Stimulated activated CD4-positive, alpha-beta T cell treated with anti-CD3 and anti-CD28 coated beads, TNF-alpha, amount 100 ng/mL, for 24 hours (primary cell): ENCODE data around the gene PCBP3.
"Not testable (repeated sequence)": the region's sequence is repeated elsewhere in the genome, so short reads cannot be mapped to it uniquely, and the experiment has no call there.

Experiments
- DNase-seq, 3 experiments: peaks; one replicate each; pipeline ENCODE4 v3.0.0-alpha.2; 2020; ENCODE audit warnings: low read depth in 3 of 3

Gene PCBP3

DNA sequence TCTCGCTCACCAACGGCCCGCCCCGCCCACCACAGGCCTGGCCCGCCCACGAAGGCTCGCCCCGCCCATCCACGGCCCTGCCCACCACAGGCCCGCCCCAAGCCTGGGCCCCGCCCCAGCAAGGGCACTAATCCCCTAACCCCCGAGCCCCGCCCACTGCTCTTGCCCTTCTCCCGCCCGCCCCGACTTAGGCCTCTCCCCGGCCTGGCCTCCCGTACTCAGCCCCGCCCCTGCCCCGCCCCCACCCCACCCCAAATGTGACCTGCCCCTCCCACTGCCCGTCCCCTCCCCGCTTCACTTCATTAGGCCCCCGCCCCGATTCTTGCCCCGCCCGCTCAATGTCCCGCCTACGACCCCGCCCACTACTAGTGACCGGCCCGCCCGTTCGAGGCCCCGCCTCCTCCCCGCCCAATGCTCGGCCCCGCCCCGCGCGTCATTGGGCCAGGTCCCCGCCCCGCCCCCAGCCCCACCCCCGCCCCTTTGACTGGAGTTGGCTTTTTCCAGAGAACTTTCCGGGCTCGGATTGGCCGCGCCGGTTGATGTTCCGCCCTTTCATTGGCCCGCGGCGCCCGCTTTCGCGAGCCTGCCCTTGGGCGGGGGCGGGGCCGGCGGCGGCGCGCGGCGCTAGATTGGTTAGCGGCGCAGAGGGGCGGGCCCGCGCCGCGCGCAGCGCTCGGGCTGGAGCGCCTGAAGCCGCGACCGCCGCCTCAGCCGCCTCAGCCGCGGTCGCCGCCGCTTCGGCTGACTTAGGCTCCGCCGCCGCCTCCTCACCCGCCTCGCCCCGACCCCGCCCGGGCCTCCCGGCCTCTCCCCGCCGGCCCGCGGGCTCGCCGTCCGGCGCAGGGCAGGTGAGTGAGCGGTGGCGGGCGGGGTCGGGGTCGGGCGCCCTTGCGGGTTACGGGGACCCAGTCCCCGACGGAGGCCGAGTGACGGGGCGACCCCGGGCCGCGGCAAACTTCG lies at the start of gene PCBP3:
TSS of gene PCBP3 (plus strand) at position 705 of the 960 bp plus-strand sequence. CDS start 206,361 bp downstream, outside the sequence.
- peak; percentile 95 to 98 (median 97) for DNase-seq

DNA sequence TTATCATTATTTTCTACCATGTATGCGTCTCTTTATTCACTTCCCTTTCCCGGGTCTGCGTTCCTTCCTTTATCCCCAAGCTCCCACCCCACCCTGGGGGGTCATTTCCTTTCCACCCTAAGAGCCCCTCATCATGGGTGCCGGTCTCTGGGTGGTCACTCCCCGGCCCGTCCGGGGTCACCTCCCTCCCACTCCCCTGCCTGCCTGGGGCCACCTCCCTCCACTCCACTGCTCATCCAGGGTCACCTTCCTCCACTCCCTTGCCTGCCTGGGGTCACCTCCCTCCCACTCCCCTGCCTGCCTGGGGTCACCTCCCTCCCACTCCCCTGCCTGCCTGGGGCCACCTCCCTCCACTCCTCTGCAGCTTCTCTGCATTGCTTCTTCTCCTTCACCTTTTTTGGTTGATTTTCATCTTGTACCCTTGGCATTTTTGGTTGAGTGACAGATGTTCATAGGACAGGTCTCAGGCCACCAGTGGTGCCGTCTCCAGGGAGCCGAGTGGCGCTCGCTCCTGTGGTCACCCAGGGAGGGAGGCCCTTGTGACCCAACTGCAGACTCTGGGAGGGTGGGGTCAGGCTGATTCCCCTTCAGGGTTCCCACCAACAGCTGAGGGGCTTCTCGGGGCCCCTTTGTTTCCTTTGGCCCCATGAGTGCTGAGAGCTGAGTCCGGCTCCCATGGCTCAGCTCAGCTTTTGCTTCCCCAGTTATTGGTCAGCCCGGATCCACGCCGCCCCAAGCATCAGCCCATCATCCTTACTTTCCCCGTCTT lies 48.6 kb upstream of the PCBP3 start:
- DNase-seq, result no peak

DNA sequence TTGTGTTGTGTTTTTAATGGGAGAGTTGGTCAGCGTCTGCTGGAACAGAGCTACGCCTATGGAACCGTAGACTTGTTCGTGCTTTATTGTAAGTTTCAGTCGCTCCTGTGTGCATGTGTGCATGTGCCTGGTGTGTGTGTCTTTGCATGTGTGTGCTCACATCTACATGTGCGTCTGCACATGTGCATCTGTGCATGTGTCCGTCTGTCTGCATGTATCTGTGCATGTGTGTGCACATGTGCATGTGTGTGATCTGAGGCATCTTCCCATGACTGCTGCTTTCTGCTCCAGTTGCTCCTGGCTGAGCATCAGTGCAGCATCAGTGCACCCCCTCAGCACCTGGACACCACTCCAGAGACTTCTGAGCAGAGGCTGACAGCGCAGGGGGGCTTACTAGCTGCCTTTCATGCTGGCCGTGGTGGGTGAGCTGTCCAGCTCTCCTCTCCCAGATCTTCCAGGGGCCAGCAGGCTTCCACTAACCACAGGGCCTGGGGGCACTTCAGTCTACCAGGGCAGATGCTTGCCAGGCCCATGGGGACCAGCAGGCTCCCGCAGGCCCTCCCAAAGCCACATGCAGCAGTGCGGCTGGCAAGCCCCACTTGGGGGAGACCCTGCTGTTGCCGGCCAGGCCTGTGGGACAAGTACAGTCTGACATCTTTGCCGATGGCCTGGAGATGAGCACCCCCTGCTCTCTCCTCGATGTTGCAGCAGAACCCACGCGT lies 47.8 kb upstream of the PCBP3 start:
- DNase-seq, result no peak

DNA sequence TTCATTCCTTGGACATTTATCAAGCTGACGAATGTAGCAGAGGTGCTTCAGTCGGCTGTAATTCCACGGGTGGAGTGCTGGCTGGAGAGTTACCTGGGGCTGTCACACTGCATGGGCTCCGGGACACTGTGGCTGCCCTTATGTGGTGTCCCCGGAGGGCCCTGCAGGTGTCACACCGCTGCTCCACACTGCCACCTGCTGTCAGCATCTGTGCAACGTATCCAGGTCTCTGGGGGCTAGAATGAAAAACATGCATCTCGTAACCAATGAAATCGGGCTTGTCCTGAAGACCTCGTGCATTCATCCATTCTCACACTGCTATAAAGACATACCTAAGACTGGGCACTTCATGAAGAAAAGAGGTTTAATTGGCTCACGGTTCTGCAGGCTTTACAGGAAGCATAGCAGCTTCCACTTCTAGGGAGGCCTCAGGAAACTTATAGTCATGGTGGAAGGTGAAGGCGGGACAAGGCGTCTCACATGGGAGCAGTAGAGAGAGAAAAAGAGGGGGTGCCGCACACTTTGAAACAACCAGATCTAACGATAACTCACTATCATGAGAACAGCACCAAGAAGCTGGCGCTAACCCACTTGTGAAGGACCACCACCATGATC lies 46.7 kb upstream of the PCBP3 start:
- peak; percentile 68 to 83 (median 70) for DNase-seq

DNA sequence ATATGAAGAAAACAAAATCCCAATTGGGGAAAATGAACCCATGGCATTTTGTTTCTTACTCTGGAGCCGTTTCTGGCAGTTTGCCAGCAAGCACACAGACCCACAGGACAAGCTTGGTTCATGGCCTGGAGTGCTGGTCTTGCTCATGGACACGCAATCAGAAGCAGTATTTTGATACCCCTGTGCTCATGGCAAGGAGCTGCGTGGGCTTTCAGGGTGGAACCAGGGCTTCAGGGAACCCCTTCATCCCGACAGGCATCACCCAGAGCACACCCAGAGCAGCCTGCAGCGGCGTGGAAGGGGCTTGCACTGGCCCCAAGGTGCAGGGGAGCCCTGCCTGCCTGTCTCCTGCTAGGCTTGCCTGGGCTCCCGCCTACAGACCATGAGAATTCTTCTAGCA lies 45.4 kb upstream of the PCBP3 start:
- no peak for DNase-seq

DNA sequence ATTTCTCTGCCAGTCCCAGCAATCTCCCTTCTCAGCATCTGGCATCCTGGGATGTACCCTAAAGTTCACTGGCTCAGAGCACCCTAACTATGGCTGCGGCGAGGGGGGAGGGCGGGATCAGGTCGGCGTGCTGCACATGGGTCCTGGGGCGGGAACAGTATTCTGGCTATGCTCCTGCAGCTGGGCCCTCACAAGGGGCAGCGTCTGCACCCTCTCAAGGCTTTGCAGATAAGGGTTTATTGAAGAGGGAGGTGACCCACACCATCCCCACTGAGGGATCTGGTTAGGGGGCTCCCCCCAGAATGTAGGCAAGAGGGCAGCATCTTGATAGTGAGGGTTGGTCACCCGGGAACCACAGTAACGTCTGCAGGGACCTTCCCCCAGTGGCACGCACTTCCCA lies 44.9 kb upstream of the PCBP3 start:
- DNase-seq, result no peak

DNA sequence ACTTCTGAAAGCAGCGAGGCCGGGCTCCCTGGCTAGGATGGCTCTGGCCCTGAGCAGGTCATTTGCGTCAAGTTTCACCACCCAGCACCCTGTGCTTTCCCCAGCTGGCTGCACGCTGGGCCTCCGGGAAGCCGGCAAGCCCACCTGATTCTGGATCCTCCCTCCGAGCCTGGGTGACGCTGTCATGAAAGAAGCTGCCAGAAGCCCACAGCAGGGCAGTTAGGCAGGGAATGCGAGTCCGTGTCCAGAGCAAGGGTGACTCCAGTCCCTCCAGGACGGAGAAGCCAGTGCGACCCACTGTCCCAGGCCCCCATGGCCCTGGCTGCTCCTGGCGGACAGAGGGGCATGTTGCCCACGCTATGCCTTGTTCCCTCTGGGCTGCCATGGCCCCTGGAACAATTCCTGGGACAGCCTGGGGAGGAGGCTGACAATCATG lies 44.4 kb upstream of the PCBP3 start:
- no peak for DNase-seq

DNA sequence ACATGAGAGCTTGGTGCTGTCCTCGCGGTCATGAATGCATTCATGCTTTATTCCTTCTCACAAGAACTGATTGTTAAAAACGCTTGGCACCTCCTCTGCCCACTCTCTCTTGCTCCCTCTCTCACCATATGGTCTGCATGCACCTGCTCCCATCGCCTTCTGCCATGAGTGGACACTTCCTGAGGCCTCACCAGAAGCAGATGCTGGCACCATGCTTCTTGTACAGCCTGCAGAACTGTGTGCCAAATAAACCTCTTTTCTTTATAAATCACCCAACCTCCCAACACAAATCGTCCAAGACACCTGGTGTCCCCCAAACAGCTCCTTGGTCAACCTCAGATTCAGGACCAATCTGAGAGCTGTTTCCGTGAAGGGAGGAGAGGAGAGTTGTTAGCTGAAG lies 43.3 kb upstream of the PCBP3 start:
- DNase-seq, result no peak

DNA sequence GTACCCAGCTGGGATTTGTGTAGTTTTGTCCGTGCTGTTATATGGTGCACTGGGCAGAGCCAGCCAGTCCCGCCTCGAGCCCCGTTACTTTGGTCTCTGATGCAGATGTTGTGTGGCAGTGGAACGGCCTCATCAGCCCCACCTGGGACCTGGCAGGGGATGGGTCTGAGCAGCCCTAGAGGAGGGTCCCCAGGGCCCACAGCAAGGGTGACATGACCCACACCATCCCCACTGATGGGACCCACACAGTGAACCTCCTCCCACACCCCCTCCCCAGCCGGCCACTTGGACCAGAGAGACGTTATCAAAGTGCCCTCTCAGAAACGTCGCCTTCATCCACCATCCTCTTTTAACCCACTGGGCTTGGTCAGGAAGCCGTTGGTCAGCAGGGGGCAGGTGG lies 42.0 kb upstream of the PCBP3 start:
- DNase-seq, result no peak

DNA sequence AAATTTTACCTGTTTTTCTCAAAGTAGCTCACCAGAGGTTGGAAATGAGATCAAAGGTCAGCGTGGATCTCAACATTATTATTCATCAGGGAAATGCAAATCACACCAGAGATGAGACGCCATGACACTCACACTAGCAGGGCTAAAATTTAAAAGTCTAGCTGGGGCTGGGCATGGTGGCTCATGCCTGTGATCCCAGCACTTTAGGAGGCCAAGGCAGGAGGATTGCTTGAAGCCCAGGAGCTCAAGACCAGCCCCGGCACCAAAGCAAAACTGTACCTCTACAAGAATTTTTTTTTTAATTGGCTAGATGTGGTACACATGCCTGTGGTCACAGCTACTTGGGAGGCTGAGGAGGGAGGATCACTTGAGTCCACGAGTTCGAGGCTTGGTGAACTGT lies 41.4 kb upstream of the PCBP3 start:
- DNase-seq, result no peak

DNA sequence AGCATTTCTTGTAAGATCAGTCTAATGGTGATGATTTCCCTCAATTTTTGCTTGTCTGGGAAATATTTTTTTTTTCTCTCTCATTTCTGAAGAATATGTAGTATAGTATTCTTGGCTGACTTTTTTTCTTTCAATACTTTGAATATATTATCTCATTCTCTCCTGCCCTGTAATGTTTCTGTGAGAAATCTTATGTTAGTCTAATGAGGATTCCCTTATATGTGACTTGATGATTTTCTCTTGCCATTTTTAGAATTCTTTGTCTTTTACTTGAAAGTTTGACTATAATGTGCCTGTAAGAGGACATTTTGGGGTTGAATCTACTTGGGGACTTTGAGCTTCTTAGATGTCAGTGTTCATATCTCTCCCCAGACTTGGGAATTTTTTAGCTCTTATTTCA lies 40.0 kb upstream of the PCBP3 start:
- DNase-seq, result no peak

DNA sequence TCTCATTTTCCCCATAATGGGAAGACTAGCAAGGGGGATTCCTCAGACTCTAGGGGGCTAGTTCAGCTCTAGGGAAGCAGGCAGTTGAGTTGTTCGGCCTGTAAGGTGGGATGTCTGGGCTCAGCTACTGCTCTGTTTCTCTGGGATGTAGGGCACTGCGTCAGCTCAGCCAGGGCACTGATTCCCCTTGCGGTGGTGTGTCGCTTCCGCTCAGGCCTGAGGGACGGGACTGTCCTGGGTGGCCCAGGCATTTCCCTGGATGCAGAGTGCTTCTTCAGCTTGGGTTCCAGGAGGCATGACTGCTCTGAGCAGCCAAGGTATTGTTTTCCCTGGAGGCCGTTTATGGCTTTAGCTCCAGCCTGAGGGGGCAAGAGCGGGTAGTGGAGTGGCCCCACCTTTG lies 38.8 kb upstream of the PCBP3 start:
- not testable (repeated sequence) for DNase-seq

DNA sequence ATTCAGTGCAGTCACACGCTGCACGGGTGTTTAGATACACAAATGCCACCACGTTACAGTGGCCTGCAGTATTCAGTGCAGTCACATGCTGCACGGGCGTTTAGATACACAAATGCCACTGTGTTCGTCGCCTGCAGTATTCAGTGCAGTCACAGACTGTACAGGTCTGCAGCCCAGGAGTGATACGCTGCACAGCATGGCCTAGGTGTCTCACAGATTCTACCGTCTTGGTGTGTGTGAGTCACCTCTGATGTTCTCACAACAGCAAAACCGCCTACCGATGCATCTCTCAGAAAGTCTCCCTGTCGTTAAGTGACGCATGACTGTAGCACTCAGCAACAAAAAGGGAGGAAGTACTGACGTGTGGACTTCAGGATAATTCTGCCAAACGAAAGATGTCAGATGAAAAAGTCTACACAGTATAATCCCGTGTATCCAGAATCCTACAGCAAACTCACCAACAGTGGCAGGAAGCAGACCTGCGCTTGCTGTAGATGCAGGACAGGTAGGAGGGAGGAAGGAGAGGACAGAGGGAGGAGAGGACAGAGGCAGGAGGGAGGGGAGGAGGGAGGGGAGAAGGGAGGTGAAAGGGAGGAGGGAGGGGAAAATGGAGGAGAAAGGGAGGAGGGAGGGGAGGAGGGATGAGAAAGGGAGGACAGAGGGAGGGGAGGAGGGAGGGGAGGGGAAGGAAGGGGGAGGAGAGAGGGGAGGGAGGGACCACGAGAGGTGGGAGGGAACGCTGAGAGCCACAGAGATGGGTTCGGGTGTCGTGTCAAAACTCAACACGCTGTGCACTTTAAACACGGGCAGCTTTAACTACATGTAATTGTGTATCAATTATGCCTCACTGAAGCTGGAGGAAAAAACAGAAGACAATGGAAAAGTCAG lies 36.3 kb upstream of the PCBP3 start:
- peak in 2 of 3 experiments; percentile 38 to 50 for DNase-seq

DNA sequence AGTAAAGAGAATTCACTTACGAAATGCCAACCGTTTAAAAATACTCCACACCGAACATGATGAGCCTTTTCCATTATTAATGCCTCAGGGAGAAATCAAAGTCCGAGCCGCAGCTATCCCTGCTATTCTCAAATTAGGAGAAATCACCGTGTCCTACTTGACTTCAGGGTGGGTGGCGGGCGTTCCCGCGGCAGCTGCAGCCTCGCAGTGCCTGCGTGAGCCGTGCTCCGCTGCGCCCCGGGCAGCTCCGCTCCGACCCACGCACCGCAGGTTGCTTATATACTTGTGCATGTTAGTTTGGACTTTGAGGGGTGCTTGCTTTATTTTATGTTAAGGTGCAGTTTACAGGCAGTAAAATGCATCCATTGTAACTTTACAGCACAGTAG lies 35.6 kb upstream of the PCBP3 start:
- no peak for DNase-seq

DNA sequence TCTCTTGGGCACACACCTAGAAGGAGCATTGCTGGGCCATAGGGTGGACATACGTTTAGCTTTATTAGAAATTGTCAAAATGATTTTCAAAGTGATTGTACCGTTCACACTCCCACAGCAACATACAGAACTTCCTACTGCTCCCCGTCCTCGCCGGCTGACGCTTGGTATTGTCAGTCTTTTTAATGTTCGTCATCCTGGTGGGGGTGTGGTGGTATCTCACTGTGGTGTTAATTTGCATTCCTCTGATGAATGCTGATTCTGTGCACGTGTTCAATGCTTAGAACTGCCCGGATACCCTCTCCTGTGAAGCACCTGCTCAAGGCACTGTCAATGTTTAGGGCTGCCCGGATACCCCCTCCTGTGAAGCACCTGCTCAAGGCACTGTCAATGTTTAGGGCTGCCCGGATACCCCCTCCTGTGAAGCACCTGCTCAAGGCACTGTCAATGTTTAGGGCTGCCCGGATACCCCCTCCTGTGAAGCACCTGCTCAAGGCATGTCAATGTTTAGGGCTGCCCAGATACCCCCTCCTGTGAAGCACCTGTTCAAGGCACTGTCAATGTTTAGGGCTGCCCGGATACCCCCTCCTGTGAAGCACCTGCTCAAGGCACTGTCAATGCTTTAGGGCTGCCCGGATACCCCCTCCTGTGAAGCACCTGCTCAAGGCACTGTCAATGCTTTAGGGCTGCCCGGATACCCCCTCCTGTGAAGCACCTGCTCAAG lies 34.6 kb upstream of the PCBP3 start:
- not testable (repeated sequence) for DNase-seq

DNA sequence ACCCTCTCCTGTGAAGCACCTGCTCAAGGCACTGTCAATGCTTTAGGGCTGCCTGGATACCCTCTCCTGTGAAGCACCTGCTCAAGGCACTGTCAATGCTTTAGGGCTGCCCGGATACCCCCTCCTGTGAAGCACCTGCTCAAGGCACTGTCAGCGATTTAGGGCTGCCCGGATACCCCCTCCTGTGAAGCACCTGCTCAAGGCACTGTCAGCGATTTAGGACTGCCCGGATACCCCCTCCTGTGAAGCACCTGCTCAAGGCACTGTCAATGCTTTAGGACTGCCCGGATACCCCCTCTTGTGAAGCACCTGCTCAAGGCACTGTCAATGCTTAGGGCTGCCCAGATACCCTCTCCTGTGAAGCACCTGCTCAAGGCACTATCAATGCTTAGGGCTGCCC lies 33.9 kb upstream of the PCBP3 start:
- DNase-seq, result not testable (repeated sequence)

DNA sequence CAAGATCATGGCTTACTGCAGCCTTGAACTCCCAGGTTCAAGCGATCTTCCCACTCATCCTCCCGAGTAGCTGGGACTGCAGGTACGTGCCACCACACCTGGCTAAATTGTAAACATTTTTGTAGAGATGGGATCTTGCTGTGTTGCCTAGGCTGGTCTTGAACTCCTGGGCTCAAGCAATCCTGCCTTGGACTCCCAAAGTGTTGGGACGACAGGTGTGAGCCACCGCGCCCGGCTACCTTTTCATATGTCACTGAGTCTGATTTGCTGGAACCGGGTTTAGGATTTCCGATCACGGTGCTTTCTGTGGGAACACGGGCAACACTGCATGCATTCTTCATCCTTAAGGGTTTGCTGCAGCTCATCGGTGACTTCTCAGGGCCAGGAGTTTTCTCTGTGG lies 32.2 kb upstream of the PCBP3 start:
- DNase-seq, result no peak

DNA sequence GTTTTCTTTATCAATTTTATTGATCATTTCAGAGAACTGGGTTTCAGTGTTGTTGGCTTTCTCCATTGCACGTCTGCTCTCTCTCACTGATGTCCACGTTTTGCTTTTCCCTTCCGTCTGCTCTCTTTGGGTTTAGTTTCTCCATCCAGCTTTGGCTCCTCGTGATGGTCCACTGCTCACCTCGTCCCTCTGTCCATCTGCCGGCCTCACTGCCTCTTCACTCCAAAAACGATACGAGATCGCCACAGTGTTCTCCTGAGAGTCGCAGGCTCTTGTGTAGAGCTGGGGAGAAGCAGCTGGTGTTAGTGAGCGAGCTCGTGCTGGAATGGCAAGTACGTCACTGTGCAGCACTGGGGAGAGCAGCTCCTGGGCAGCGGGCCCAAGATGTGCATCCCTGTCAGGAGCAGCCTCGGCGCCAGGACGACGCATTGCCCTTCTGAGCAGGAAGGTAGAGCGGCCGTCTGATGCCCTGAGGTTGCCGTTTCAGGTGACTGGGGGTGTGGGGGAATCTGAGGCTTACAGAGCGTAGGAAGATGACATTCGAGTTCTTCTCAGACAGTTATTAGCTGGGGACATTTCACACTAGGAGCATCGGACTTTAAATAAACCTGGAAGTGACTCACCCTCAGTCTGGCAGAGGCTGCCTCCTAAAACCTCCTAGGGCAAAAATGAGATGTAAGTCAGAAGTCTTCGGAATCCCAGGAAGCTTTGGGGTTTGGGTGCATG lies 31.4 kb upstream of the PCBP3 start:
- DNase-seq, result no peak

DNA sequence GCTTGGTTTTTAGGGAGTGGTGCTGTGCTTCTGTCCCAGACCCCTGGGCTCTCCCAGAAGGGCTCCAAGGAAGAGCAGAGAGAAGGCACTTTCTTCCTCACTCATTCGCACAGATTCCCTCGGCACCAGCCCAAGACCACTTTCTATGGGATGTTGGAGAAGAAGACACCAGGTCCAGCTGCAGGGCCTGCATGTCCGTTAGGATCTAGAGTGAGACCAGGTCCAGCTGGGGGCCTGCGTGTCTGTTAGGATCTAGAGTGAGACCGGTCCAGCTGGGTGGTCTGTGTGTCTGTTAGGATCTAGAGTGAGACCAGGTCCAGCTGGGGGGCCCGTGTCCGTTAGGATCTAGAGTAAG lies 30.9 kb upstream of the PCBP3 start:
- DNase-seq, result not testable (repeated sequence)
